Neural progenitor cell (in vitro differentiated cells): ENCODE data around the gene RPTOR.
"Not testable (repeated sequence)": the region's sequence is repeated elsewhere in the genome, so short reads cannot be mapped to it uniquely, and the experiment has no call there.

Experiments
- EZH2 ChIP-seq: fragments of 200-600 bp; sonication (generic); IDR thresholded peaks from 2 replicates; pipeline ENCODE4 v1.6.1; 2017; ENCODE audit warnings: antibody characterized with exemption, mild to moderate bottlenecking, moderate library complexity
- TF ChIP-seq, protein P1 (sequence below): fragments of 200-600 bp; sonication (generic); IDR thresholded peaks from 2 replicates; pipeline ENCODE4 v1.5.1; 2017; ENCODE audit warnings: antibody characterized with exemption, mild to moderate bottlenecking

DNA sequence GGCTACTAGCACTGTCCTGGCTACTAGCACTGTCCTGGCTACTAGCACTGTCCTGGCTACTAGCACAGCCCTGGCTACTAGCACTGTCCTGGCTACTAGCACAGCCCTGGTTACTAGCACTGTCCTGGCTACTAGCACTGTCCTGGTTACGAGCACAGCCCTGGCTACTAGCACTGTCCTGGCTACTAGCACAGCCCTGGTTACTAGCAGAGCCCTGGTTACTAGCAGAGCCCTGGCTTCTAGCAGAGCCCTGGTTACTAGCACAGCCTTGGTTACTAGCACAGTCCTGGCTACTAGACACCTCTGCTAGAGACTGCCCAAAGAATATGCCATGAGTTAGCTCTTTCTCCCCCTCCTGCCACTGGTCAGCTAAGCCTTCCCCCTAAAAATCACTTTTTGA, 200.1 kb downstream of the RPTOR start:
- TF ChIP-seq, protein P1, sequence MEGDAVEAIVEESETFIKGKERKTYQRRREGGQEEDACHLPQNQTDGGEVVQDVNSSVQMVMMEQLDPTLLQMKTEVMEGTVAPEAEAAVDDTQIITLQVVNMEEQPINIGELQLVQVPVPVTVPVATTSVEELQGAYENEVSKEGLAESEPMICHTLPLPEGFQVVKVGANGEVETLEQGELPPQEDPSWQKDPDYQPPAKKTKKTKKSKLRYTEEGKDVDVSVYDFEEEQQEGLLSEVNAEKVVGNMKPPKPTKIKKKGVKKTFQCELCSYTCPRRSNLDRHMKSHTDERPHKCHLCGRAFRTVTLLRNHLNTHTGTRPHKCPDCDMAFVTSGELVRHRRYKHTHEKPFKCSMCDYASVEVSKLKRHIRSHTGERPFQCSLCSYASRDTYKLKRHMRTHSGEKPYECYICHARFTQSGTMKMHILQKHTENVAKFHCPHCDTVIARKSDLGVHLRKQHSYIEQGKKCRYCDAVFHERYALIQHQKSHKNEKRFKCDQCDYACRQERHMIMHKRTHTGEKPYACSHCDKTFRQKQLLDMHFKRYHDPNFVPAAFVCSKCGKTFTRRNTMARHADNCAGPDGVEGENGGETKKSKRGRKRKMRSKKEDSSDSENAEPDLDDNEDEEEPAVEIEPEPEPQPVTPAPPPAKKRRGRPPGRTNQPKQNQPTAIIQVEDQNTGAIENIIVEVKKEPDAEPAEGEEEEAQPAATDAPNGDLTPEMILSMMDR, result not testable (repeated sequence)
- TF ChIP-seq EZH2, result not testable (repeated sequence)
